Smooth muscle cell (in vitro differentiated cells): ENCODE data around the gene HNF4A. TPM values are rescaled to one million over a fixed set of nuclear protein-coding genes. Genes with fewer than 3 reads are reported as not detected.
"Not testable (repeated sequence)": the region's sequence is repeated elsewhere in the genome, so short reads cannot be mapped to it uniquely, and the experiment has no call there.

Experiments
- DNase-seq: peaks from one replicate; lab custom pipeline; 2025; ENCODE audit not compliant: unreplicated experiment; lab: John Stamatoyannopoulos, UW
- H2AFZ ChIP-seq: fragments of 200-600 bp; sonication (generic); 2 replicates; pipeline ENCODE4 v1.6.0; 2016; ENCODE audit warnings: antibody characterized with exemption, low read depth, mild to moderate bottlenecking
- H3F3A ChIP-seq: fragments of 200-600 bp; sonication (generic); 2 replicates; pipeline ENCODE4 v1.6.0; 2017; ENCODE audit warnings: antibody characterized with exemption, low read depth
- H3K27ac ChIP-seq: fragments of 200-600 bp; sonication (generic); 2 replicates; pipeline ENCODE4 v1.5.1; 2016; ENCODE audit warnings: low read depth, mild to moderate bottlenecking
- H3K27me3 ChIP-seq: fragments of 200-600 bp; sonication (generic); 2 replicates; pipeline ENCODE4 v1.6.1; 2016; ENCODE audit warnings: low read depth, mild to moderate bottlenecking
- H3K36me3 ChIP-seq: fragments of 200-600 bp; sonication (generic); 2 replicates; pipeline ENCODE4 v1.5.1; 2016; ENCODE audit warnings: low read depth
- H3K4me1 ChIP-seq: fragments of 200-600 bp; sonication (generic); 2 replicates; pipeline ENCODE4 v1.5.1; 2016; ENCODE audit warnings: low read depth
- H3K4me2 ChIP-seq: fragments of 200-600 bp; sonication (generic); 2 replicates; pipeline ENCODE4 v1.6.0; 2016; ENCODE audit warnings: mild to moderate bottlenecking
- H3K4me3 ChIP-seq: fragments of 200-600 bp; sonication (generic); 2 replicates; pipeline ENCODE4 v1.5.1; 2016; ENCODE audit warnings: mild to moderate bottlenecking
- H3K79me2 ChIP-seq: fragments of 200-600 bp; sonication (generic); 2 replicates; pipeline ENCODE4 v1.6.0; 2016; ENCODE audit warnings: low read depth, mild to moderate bottlenecking
- H3K9ac ChIP-seq: fragments of 200-600 bp; sonication (generic); 2 replicates; pipeline ENCODE4 v1.6.0; 2016; ENCODE audit warnings: low read depth
- H3K9me3 ChIP-seq: fragments of 200-600 bp; sonication (generic); replicated peaks from 2 replicates; pipeline ENCODE4 v1.5.1; 2016; ENCODE audit warnings: low read depth
- H4K20me1 ChIP-seq: fragments of 200-600 bp; sonication (generic); 2 replicates; pipeline ENCODE4 v1.6.0; 2016; ENCODE audit warnings: low read depth
- CTCF ChIP-seq: fragments of 200-600 bp; sonication (generic); IDR thresholded peaks from 2 replicates; pipeline ENCODE4 v1.5.1; 2017; ENCODE audit warnings: borderline replicate concordance, mild to moderate bottlenecking, antibody characterized with exemption; ENCODE audit not compliant: insufficient read depth, poor library complexity, severe bottlenecking
- WGBS: methylation state at CpG from one replicate; pipeline ENCODE4 v1.1.7; 2016; ENCODE audit warnings: low lambda C conversion rate; 5-methylcytosine and 5-hydroxymethylcytosine counted together
- polyA plus RNA-seq: library from polyadenylated mRNA; unstranded; fragments of >200 nt; fragmentation: Nextera tagmentation; extraction: Ambion mirVana; gene quantifications from 2 replicates; pipeline ENCODE4 v1.2.1, GENCODE V29; 2016
- total RNA-seq: library from RNA; depleted of rRNA; stranded (reverse); fragments of >200 nt; gene quantifications from 2 replicates; pipeline ENCODE4 v1.2.3, GENCODE V29; 2014

HNF4A gene
- total and polyA plus RNA-seq, 2 experiments from 2014 or later = not detected

- TF ChIP-seq CTCF = no peak
- Histone ChIP-seq H3K4me2 (no peak overlapping the region), H3K27me3 (no peaks in the 10 kb centered on the region), H4K20me1 (no peaks in the 10 kb centered on the region), H3K9ac (no peak overlapping the region), H3F3A (no peaks in the 10 kb centered on the region), H3K36me3 (no peaks in the 10 kb centered on the region), H2AFZ (no peak overlapping the region), H3K27ac (no peak overlapping the region), H3K4me1 (no peaks in the 10 kb centered on the region), H3K9me3 (no peaks in the 10 kb centered on the region), H3K4me3 (no peak overlapping the region), H3K79me2 (no peaks in the 10 kb centered on the region)
- 96% methylated on average over 8 of the region's 8 CpGs for WGBS
- DNase-seq = no peak
Measured at GRCh38 chr20:44468044-44468782, 112.7 kb downstream of the HNF4A start.

DNA sequence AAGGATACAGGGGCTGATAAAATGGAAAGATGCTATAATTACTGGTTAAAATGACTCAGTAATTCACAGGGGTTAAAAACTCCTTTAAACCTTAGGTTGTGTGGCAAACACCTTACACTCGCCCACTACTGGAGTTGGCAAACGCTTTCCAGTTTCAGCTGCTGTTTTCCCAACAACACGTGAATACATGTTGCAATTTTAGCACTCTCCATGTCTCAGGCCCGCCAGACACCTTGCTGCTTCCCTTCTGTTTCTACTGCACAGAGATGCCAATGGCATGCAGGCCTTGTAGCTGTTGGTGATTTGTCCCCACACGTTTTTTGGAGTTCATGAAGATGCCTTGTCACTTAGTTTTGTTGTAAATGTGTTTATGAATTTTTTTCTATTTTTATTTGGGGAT is 114.8 kb downstream of the HNF4A start:
- Histone ChIP-seq H3K79me2 (no peaks in the 10 kb centered on the region), H3K4me3 (no peak overlapping the region), H3K9me3 (no peaks in the 10 kb centered on the region), H3K4me1 (peaks cover 2% of the 10 kb centered on the region), H3F3A (no peaks in the 10 kb centered on the region), H3K36me3 (no peaks in the 10 kb centered on the region), H3K9ac (no peak overlapping the region), H3K27me3 (no peaks in the 10 kb centered on the region), H2AFZ (no peak overlapping the region), H3K4me2 (no peak overlapping the region), H4K20me1 (no peaks in the 10 kb centered on the region), H3K27ac (no peak overlapping the region)
- WGBS = 74% methylated on average over 5 of the region's 5 CpGs
- no peak for TF ChIP-seq CTCF
- DNase-seq = no peak

DNA sequence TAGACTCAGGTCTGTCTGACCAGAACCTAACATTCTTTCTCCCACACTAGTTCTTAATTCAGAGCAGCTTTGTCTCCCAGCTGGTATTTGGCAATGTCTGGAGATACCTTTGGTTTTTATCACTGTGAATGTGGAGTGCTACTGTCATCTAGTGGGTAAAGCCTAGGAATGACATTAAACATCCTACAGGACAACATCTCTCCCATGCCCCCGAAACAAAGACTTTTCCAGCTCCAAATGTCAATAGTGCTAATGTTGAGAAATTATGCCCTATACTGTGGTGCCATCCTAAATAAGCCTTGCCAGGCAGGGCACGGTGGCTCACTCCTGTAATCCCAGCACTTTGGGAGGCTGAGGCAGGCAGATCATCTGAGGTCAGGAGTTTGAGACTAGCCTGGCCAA is 116.0 kb downstream of the HNF4A start:
- Histone ChIP-seq H3K4me2 (no peak overlapping the region), H3K27me3 (no peaks in the 10 kb centered on the region), H3K4me3 (no peak overlapping the region), H3K4me1 (peaks cover 4% of the 10 kb centered on the region), H3K79me2 (peaks cover 7% of the 10 kb centered on the region), H3K27ac (no peak overlapping the region), H3F3A (no peaks in the 10 kb centered on the region), H3K9ac (no peak overlapping the region), H3K36me3 (no peaks in the 10 kb centered on the region), H2AFZ (no peak overlapping the region), H3K9me3 (no peaks in the 10 kb centered on the region), H4K20me1 (no peaks in the 10 kb centered on the region)
- 69% methylated on average over 2 of the region's 2 CpGs for WGBS
- peak; percentile 45 for TF ChIP-seq CTCF
- no peak for DNase-seq

- H3K27ac ChIP-seq, H2AFZ ChIP-seq, H3K27me3 ChIP-seq: not testable (repeated sequence)
Measured at GRCh38 chr20:44472283-44472682, 116.8 kb downstream of the HNF4A start.

More at GRCh38 chr20:44472283-44472682, 116.8 kb downstream of the HNF4A start:
- H3F3A ChIP-seq, DNase-seq, H3K9me3 ChIP-seq, H3K4me3 ChIP-seq, H4K20me1 ChIP-seq, H3K4me2 ChIP-seq, H3K79me2 ChIP-seq, H3K4me1 ChIP-seq, H3K9ac ChIP-seq, H3K36me3 ChIP-seq: not testable (repeated sequence)
- WGBS = 95% methylated on average over 9 of the region's 9 CpGs
